Activated CD8-positive, alpha-beta memory T cell treated with anti-CD3 and anti-CD28 coated beads for 1 hour (primary cell): ENCODE results near the gene PUDP.

Source experiments
- DNase-seq, 2 donors: peaks; one replicate each; pipeline ENCODE4 v3.0.0-alpha.2; 2020; ENCODE audit warnings: low read depth in 1 of 2; ENCODE audit errors: extremely low read depth in 1 of 2

The PUDP gene

DNA sequence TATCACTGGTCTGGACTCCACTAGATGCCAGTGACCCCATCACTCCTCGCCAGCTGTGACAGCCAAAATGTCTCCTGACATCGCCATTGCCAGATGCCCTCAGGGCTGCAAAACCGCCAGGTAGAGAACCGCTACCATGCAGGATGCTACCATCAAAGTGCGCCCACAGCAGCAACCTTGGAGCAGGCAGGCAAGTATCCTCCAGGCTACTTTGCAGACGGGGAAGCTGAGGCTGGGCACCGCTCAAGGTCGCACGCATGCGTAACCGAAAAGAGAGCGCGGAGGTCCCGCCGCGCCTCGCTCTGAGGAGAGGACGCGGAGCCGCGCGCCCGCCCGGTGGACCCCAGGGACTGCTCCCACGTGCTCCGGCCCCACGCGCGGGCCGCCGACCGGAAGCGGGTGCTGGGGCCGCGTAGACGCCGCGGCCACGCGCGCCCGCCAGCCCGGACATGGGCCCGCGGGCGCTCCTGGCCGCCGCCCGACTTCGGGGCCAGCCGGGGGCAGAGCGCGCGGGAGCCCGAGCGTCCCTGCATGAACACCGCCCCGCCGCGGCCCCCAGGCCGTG, 458 bp downstream of the PUDP start, which contains the start of gene STS:
Gene STS (plus strand): TSS at position 300 of the 565 bp plus-strand sequence. CDS start 105,488 bp downstream, outside the sequence.
- DNase-seq: peak in 1 of 2 donors; percentile 5

- no peak for DNase-seq
Observed at GRCh38 chrX:7146703-7147412, 1.1 kb downstream of the PUDP start.

- DNase-seq: no peak
Observed at GRCh38 chrX:7146020-7146702, 1.8 kb downstream of the PUDP start.

DNA sequence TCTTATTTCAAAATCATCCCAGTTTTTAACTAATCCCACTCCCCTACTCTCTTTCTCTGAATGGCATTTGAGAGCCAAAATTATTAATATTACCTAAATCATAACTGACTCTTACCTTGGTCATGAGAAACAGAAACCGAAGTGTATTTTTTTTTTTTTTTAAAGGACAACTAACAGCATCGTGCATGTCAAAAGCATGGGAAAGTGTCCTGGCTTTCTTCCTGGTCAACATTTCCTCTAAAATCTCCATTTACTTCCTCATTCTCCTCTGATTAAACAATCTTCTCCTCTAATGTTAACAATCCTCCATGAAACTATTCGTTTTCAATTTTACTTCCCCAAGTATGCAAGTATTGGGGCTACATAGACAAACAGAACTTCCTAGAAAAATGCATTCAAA, 2.5 kb downstream of the PUDP start:
- DNase-seq: no peak

GRCh38 chrX:7143941-7144525, 3.9 kb downstream of the PUDP start:
- no peak for DNase-seq

GRCh38 chrX:7143076-7143475, 4.9 kb downstream of the PUDP start:
- DNase-seq: no peak

GRCh38 chrX:7139202-7140081, 8.5 kb downstream of the PUDP start:
- no peak for DNase-seq

GRCh38 chrX:7134981-7135380, 13.0 kb downstream of the PUDP start:
- DNase-seq: no peak

GRCh38 chrX:7133050-7133440, 14.9 kb downstream of the PUDP start:
- no peak for DNase-seq

DNA sequence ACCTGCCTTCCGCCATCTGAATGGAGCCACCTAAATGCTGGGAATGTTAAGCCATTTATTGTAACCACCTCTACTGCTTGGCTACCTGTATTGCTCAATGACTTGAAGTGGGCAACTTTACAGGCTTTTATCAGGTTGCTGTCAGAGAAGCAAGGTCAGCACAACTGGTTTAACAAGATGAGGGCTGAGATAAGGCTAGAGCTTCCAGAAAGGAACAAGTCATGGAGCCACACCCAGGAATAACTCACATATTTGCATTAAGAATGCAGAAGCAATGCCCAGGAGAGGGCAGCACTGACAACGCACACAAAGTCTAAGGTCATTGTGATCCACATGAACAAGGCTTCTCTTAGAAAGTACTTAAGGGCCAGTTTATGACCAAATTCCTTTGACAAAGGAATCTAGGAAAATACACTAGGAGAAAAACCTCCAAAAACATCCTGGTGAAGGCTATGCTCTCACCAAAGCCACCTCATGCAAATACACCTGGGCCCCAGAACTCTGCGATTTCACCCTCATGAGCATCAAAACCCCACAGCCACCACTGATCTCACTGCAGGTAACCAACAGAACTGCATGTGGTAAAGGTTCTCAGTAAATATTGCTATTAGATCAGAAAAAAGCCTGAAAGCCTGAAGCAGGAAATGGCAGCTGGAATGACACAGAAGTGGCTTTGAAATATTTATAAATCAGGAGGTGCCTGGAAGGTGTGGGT, 15.5 kb downstream of the PUDP start:
- DNase-seq: no peak

- no peak for DNase-seq
Observed at GRCh38 chrX:7131621-7132020, 16.3 kb downstream of the PUDP start.

- DNase-seq: no peak
Observed at GRCh38 chrX:7127056-7127455, 20.9 kb downstream of the PUDP start.

- DNase-seq: no peak
Observed at GRCh38 chrX:7120878-7121219, 27.1 kb downstream of the PUDP start.

- no peak for DNase-seq
Observed at GRCh38 chrX:7119950-7120877, 27.7 kb downstream of the PUDP start.

DNA sequence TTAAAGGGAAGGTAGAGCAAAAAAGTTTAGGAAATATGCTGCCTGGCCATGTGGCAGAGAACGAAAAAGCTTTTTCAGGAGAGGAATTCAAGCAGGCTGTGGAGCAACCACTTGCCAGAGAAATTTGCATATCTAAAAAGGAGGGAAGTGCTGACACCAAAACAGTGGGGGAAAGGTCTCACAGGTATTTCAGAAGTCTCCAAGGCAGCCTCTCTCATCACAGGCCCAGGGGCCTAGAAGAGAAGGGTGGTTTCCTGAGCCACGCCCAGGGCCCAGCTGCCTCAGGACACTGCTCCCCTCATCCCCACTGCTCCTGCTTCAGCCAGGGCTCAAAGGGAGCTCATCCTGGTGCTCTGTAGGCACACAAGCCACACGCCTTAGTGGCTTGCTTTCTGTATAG, 30.4 kb downstream of the PUDP start:
- DNase-seq: no peak

DNA sequence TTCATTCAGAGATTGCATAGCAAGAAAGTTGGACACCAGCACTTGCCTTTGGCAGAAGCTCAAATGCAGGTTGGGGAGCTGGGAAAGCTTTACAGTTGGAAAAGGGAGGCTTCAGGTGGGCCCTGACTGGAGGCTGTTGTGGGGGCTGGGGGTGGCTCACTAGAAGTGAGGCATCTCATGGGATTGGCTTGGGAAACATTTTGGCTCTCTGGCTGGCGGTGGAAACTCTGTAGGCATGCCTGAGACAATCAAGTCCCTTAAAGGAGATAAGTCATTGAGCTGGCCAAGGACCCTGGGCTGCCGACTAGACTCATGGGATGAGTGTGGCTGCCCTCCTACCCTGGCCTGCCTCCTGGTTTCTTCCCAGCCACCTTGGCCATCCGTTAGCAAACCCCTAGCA, 31.9 kb downstream of the PUDP start:
- no peak for DNase-seq

GRCh38 chrX:7115557-7115956, 32.4 kb downstream of the PUDP start:
- DNase-seq: no peak

DNA sequence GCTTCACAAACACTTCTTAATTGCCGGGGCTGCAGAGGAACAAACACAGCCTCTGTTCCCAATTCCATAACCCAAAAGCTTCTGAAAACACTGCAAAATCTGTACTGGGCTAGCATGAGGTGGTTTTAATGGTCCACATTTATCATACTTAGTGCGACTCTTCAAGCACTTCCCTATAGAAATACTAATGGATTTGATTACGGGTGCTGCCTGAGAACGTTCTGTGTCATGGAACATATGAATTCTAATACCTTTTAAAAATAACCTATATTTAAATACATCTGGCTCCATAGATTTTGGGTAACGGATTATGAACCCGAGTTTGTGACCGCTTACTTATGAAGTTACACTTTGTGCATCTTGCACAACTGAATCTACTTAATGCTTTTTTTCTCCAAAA, 35.9 kb downstream of the PUDP start:
- no peak for DNase-seq

GRCh38 chrX:7111518-7111917, 36.4 kb downstream of the PUDP start:
- no peak for DNase-seq
